M059J (cell line): ENCODE data around the gene CAPN14. TPM values are rescaled to one million over a fixed set of nuclear protein-coding genes. Genes with fewer than 3 reads are reported as not detected.

Source experiments
- DNase-seq: peaks from one replicate; pipeline ENCODE4 v3.0.0-alpha.2; 2012; ENCODE audit warnings: low read depth
- total RNA-seq: library from RNA; depleted of rRNA; stranded (reverse); fragments of >200 nt; shearing (Covaris generic); gene quantifications from 2 replicates; pipeline ENCODE4 v1.2.3, GENCODE V29; 2014; rRNA removed

The CAPN14 gene
- total RNA-seq, 1 experiment from 2014 or later = 0.30 TPM

DNA sequence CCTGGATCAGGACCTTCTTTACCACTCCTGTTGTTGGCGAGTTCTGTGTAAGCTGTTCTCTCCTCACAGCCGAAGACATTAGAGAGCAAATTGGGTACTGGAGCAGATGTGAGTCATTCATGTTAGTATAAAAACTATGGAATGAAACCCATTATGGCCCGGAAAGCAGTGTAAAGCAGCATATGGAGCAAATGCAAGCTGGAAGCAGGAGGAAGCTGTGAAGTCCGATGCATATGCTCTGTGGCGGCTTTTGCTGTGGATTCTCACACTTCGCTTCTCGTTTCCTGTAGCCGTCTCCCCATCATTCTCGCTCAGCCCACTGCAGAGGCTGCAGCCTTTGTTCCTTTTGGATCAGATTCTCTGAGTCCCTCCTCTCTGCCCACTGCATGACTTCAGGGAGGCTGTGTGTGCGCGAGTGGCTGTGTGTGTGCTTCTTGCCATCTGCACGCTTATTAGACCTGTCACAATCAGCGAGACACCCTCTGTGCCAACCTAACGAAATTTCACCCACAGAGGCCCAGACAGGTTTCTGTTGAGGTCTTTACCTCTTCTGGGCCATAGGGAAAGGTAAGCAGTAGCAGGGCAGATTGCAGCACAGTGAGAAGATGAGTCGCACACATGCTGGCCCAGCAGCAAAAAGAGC lies 75.8 kb downstream of the CAPN14 start:
- DNase-seq = no peak

DNA sequence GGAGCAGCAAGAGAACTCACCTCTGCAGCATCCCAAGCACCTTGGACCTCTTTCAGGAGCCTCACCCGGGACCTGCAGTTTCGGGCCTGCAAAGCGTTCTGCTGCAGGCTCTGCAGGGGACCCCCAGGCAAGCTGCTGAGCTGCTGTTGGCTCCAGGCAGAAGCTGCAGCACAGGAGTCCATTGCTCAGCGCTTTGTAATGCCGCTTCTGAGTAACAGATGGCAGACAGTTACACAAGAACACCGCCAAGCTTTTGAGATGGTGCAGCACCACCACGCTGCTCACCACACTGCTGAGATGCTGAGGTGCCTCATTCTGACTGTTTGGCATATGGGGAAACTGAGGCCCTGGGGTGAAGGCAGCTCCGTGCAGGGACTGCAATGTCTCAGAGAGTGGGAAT lies 77.2 kb downstream of the CAPN14 start:
- DNase-seq = no peak

DNA sequence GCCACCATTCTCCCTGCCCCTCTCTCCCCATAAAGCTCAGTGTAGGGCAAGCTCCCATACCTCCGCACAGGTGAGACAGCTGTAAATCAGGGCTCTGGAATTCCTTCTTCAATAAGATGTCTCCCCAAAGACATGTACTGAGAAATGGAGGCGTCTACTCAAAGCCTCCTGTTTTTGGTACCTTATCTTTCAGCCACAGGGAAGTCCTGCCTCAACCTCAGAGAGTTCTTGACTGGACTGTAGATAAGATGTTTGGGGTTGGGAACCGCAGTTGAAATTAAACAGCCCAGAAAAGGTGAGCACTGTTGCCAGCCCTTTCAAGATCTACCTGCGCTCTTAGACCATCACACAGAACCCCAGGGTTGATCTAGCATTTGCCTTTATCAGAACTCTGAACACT lies 77.6 kb downstream of the CAPN14 start:
- DNase-seq = no peak

DNA sequence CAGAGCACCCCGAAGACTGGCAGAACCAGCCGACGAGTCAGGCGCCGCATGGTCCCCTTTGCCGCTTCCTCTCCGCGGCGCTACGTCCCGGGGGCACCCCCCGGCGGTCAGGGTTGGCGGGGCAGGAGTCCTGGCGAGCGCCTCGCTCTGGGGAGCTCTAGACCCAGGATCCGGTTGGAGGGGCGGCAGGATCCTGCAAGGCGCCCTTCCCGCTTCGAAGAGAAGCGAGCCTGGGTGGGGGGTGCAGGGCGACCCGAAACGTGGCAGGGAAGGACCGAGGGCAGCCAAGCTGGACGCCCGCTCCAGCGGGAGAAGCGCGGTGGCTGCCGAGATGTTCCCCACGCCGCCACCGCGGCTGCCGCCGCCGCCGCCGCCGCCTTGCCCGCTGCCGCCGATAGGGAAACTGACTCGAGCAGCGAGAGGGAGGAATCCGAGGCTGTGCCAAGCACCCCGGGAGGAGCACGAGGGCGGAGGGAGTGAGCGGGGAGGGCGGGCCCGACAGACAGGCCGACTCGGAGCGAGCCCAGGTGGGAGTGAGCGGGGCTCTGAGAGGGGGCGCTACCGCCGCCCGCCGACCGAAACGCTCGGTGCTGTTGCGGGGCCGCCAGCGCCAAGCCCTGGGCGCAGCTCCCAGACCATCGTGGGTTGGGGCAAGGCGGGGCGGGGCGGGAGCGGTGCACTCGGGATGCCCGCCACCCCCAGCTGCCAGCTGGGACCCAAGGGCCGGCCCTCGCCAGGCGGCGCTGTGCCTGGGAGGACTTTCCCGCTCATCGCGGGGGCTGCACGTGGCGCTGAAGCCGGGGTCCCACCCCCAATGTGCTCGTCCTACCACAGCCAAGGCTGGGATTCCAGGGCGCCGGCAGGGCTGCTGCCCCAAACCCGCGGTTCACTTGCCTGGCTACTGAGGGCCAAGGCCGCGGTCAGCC lies 79.0 kb downstream of the CAPN14 start, which contains the start of gene GALNT14:
Gene GALNT14, minus strand, starts transcription at position 404 of the 926 bp plus-strand sequence. Its CDS starts 354 bp downstream, at position 50.
- DNase-seq = no peak

DNA sequence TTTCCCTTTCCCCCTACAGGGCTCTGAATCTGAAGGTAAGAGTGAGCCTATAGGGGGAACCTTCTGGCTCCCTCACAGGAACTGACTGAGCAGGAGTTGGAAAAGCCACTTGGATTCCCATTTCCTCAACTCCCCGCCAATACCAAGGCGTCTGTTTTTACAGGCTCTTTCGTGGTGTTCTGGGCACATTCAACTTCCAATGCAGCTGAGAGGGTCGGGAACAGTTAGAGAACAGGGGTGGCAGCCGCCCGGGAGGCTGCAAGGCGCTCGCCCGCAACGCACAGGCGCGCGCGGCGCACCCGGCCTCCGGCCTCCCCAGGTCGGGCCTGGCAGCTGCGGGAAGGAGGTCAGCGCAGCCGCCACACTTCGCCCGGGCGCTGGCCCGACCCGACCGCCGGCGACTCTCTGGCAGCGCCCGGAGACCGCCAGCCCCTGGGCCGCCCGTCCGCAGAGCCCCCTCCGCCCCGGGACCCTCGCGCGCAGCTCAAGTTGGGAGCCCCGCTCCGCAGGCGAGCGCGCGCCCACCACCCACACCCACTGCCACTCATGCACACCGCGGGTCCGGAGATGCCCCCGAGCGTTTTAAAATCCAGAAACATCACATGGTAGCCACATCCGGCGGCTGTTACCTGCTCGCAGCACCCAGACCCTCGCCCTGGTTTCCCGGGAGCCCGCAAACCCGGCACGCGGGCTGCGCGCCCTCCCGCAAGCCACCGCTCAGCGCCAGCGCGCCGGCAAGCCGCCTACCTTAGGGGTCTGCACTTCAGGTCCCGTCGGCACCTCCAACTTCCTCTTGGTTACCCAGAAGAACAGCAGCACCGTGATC lies 79.9 kb downstream of the CAPN14 start:
- no peak for DNase-seq

DNA sequence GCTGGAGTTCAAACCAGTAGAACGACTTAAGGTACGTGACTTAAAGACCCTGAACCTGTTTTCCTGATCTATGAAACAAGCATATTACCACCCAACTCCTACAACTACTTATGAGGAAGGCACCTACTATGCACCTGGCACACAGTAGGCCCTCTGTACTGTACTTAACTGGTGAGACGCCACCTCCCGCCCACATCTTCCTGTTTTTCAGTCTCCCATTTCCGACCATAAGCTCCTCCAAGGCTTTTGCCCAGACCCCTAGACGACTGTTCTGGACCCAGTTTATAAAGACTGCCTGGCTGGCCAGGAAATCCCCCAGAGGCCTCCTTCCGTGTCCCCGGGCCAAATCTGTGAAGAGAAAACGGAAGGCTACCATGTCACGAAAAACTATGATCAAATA lies 80.6 kb downstream of the CAPN14 start:
- DNase-seq = no peak

DNA sequence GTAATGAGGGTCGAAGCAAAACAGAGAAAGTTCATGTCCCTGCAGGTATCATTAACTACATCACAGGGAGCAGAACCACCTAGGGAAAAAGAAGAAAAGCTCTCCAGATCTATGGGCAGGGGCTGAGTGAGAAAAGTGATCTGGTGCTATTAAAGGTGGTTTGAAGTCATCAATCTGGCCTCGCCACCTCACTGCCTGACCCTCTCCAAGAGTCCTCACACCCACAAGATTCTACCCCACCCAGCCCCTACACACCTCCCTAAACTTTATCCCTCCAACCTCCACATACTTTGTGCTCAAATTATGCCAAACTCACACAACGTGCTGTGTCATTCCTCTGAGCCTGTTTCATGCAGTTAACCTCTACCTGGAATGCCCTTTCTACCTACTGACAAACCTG lies 81.3 kb downstream of the CAPN14 start:
- DNase-seq = no peak

DNA sequence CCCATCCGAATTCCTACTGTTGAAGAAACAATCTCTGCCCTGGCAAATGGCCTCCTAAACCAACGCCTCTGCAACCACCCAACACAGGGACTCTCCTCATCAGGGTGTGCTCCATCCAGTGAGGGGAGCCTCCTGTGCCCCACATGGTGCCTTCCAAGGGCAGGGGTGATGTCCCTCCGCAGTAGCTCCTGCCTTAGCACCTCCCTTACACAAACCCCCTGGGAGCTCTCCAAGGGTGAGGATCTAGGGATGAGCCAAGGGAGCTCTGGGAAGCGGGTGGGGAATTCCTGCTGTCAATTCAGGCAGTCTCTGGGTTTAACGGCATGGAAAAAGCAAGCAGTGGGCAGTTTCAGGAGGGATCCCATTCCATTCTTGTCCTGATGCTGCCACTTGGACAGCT lies 82.8 kb downstream of the CAPN14 start:
- DNase-seq = no peak

DNA sequence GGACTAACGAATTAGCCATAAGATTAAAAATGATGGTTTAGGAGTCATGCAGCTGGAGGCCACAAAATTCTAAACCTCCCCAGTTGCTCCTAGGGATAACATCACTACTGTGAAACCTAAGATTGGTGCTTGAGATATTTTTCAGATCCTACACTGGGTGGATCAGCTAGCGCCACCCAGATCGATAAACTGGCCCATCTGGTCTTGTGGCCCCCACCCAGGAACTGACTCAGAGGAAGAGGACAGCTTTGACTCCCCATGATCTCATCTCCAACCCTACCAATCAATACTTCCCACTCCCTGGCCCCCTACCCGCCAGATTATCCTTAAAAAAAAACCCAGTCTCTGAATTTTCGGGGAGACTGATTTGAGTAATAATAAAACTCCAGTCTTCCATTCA lies 84.5 kb downstream of the CAPN14 start:
- no peak for DNase-seq

DNA sequence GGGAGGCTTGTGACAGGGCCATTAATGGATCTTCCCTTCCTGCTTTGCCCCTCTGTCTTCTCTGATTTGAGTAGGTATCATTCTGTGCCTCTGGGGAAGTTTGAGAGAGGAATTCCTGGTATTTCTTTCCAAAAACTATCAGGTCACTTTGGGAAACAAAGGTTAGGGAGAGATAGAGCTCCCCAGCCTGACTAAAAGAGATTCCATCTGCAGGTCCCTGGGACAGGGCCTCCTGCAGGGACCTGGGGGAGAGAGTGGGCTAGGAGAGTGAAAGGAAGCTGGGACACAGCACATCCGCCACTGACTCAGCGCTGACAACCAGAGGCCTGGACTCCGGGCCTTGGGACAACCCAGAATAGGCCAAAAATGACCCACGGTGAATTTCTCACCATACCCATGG lies 85.4 kb downstream of the CAPN14 start:
- no peak for DNase-seq

DNA sequence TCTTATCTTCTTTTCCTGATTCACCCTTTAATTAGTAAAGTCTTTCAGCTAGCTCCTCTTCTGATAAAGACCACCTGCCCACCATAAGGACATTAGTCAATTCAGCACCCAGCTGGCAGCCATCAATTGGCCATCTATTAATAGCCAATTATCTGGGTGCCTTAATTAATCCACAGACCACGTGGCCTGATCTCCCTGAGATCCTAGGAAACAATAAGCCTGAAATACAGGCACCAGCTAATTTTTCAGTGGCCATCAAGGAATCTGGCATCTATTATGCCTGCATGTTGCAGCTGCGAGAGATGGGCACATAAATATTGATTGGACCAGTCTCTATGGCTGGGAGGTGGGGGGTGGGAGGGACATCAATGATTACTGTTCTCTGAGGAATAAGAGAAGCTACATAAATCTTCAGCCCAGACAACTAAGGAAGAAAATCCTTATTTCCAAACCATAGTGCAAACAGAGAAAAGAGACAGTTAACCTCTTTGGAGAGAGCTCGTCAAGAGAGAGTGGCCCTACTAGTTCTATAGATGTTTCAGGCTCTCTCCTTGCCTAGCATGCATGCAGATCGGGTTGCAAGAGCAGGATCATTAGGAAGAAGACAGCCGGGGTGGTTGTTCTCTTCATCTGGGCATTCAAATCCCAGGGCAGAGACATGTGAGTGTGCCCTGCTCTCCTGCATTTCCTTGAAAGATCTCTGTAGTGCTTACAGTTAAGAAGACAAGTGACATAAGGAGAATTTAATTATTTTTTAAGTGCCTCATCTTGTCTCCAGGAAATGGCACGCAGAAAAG lies 87.7 kb downstream of the CAPN14 start:
- DNase-seq = no peak

DNA sequence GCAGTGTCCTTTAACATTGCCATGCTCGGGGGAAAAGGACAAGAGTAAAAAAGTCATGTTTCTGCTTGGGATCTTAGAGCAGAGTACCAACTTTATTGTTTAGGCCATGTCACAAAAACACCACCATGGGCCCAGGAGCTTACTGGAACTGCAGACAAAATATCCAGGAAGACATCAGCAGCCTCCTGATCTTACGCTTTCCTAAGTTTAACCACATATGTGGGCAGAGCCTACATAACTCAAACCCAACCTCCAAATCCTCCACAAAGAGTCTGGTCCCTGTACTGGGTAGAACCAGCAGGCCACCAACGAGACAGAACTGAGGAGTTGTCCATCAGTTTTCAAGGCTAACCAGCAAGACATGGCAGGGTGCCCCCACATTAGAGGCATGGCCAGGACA lies 89.4 kb downstream of the CAPN14 start:
- DNase-seq = no peak

DNA sequence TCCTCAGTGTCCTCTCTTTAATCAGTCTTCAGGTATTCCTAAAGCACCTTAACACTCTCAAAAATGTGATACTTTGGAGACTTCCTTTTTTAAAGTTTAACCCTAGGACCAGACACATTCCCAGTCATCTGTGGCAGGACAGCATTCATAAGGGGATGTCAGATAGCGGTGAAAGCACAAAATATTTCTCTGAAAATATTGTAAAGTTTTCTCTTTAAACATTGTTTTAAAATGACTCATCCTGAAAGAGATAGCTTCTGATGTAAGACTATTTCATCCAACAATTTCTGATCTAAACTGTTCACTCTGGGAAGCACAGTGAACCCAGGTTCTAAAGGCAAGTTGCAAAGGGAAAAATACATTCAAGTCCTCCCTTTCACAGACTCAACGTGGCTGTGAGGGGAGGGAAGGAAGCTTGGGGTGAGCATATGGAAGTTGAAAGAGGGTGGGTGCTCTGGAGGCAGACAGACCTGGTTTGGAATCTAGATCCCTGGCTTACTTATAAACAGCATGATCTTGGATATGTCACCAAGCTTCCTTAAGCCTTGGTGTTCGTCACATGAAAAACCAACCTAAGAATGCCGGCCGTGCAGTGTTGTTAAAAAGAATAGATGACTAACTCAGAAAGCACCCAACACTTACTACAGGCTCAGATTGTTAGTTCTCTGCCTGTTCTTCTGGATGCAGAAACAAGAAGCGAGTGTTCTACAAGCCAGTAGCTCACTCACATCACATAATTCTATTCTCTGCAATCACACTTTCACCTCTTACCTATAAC lies 91.2 kb downstream of the CAPN14 start:
- DNase-seq = no peak

DNA sequence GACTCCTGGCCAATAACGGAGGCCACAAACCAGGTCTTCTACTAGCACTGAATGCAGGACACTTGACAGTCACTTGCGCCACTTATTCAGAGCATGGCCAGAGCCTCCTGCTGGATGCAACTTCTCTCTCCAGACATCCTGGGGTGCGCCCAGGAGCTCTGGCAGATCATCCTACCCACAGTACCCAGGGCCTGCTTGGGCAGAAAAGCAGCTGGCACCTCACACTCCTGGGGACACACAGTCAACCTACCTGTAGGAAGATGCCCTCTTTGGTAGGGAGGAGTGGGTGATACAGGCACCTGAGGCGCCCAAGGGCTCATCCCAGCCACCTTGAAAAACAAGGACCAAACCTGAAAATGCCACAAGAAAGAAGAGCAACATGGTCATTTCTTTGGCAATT lies 92.4 kb downstream of the CAPN14 start:
- no peak for DNase-seq

Other genes with a start within 250 kb of the CAPN14 start
- 0.20 TPM in 1 of 2 replicates, not detected in the other for gene GALNT14, start 79.1 kb downstream of the CAPN14 start, total RNA-seq
- 9.8 and 19.2 TPM in 2 replicates for gene EHD3, start 16.6 kb upstream of the CAPN14 start, total RNA-seq
- gene XDH, start 197.2 kb upstream of the CAPN14 start, total RNA-seq = 0.89 TPM in 1 of 2 replicates, not detected in the other